HepG2 (cell line): ENCODE data around the gene EIF4G1. TPM values are rescaled to one million over a fixed set of nuclear protein-coding genes. Genes with fewer than 3 reads are reported as not detected.
A peak's percentile ranks its signal among the peaks of the same experiment; 100 is the strongest.

Source experiments
- ATAC-seq: fragments of 200-7000 bp; cut with Tn5 transposase; 3 replicates; pipeline ENCODE4 v1.9.1; 2020; ENCODE audit warnings: mild to moderate bottlenecking, moderate library complexity
- BruUV-seq: library from RNA; stranded (reverse); fragments of 400-500 nt; replicated peaks from 2 replicates; lab custom pipeline; 2021; lab: Mats Ljungman, UMichigan
- CTCF ChIA-PET: fragments of 300-600 bp; formaldehyde crosslinking; extraction: SDS; loops from one replicate; lab custom pipeline; 2021; ENCODE audit warnings: low total read pairs, inconsistent platforms, low intra/inter-chr PET ratio; lab: Yijun Ruan, JAX
- POLR2A ChIA-PET: fragments of 350-600 bp; sonication (Branson Sonifier 250); formaldehyde crosslinking; loops from one replicate; lab custom pipeline; 2020; ENCODE audit warnings: antibody characterized with exemption, inconsistent platforms; lab: Yijun Ruan, JAX
- DNase-seq: peaks from one replicate; pipeline ENCODE4 v3.0.0-alpha.2; 2015; ENCODE audit warnings: low spot score
- FAIRE-seq: peaks from 3 replicates; lab custom pipeline; 2011; peaks lifted over from hg19 to GRCh38; lab: Jason Lieb, UNC
- H2AFZ ChIP-seq: one replicate; pipeline ENCODE4 v1.6.1; 2011; ENCODE audit warnings: low read length, inconsistent platforms
- H3K27ac ChIP-seq: fragments of 300-600 bp; 3 replicates; pipeline ENCODE4 v1.8.0; 2011; ENCODE audit warnings: mixed run types, mild to moderate bottlenecking, mixed read lengths, low read length, inconsistent platforms; ENCODE audit not compliant: insufficient read depth; ENCODE audit errors: extremely low read length
- H3K27me3 ChIP-seq, 2 experiments: fragments of 200-600 bp in 1 of 2; 2 replicates in 1 of 2; 3 replicates in 1 of 2; pipeline versions ENCODE4 v1.6.0 to v1.8.0; 2011; ENCODE audit warnings: low read length in 2 of 2, mild to moderate bottlenecking in 2 of 2, moderate library complexity in 2 of 2, inconsistent platforms in 1 of 2; ENCODE audit not compliant: insufficient read depth in 2 of 2, control insufficient read depth in 1 of 2
- H3K36me3 ChIP-seq, 2 experiments: fragments of 200-600 bp in 1 of 2; replicated peaks in 1 of 2; 2 replicates in 1 of 2; 3 replicates in 1 of 2; pipeline versions ENCODE4 v1.5.1 to v1.8.0; 2011; ENCODE audit warnings: low read length in 2 of 2, inconsistent platforms in 1 of 2; ENCODE audit not compliant: insufficient read depth in 2 of 2, control insufficient read depth in 1 of 2
- H3K4me1 ChIP-seq: 2 replicates; pipeline ENCODE4 v1.5.1; 2012; ENCODE audit warnings: low read length, inconsistent platforms; ENCODE audit not compliant: insufficient read depth
- H3K4me2 ChIP-seq: 2 replicates; pipeline ENCODE4 v1.6.0; 2011; ENCODE audit warnings: low read depth, low read length, inconsistent platforms
- H3K4me3 ChIP-seq, 3 experiments: fragments of 200-600 bp in 1 of 3; sonication (generic), shearing (Covaris generic) in 1 of 3; replicated peaks in 1 of 3; 2 replicates each; pipeline ENCODE4 v1.5.1; 2011 to 2016; ENCODE audit warnings: low read length in 3 of 3, inconsistent platforms in 2 of 3, low read depth in 2 of 3, mild to moderate bottlenecking in 2 of 3, control low read depth in 1 of 3, mixed read lengths in 1 of 3; ENCODE audit not compliant: insufficient read depth in 1 of 3
- H3K79me2 ChIP-seq: one replicate; pipeline ENCODE4 v1.6.1; 2011; ENCODE audit warnings: low read length, inconsistent platforms; ENCODE audit not compliant: insufficient read depth
- H3K9ac ChIP-seq: 2 replicates; pipeline ENCODE4 v1.6.0; 2011; ENCODE audit warnings: mild to moderate bottlenecking, low read depth, low read length, inconsistent platforms; ENCODE audit not compliant: insufficient read depth
- H3K9me3 ChIP-seq: 2 replicates; pipeline ENCODE4 v1.5.1; 2012; ENCODE audit warnings: mild to moderate bottlenecking, low read length
- H4K20me1 ChIP-seq: 2 replicates; pipeline ENCODE4 v1.6.0; 2011; ENCODE audit warnings: inconsistent platforms, mild to moderate bottlenecking, low read length, moderate library complexity; ENCODE audit not compliant: insufficient read depth
- ARHGAP35 ChIP-seq: sonication (generic); formaldehyde crosslinking; IDR thresholded peaks from 2 replicates; pipeline ENCODE4 v1.9.0; 2022; ENCODE audit warnings: mild to moderate bottlenecking, inconsistent platforms, moderate library complexity, missing genetic modification reagents, borderline replicate concordance
- CERS6 ChIP-seq: sonication (generic); formaldehyde crosslinking; IDR thresholded peaks from 2 replicates; pipeline ENCODE4 v1.5.0; 2020; ENCODE audit warnings: missing genetic modification reagents
- FOXO1 ChIP-seq: sonication (generic); formaldehyde crosslinking; IDR thresholded peaks from 2 replicates; pipeline ENCODE4 v1.4.0; 2020; ENCODE audit warnings: missing genetic modification reagents
- LCORL ChIP-seq, 2 experiments: fragments of 450-650 bp in 1 of 2; sonication (generic) in 1 of 2; formaldehyde crosslinking in 1 of 2; IDR thresholded peaks; 2 replicates each; pipeline versions ENCODE4 v1.5.0 to v1.6.1; 2017 to 2020; ENCODE audit warnings: antibody characterized with exemption in 1 of 2, missing genetic modification reagents in 1 of 2
- MED8 ChIP-seq: sonication (generic); formaldehyde crosslinking; IDR thresholded peaks from 2 replicates; pipeline ENCODE4 v1.8.1; 2023; ENCODE audit warnings: mild to moderate bottlenecking, missing genetic modification reagents; ENCODE audit not compliant: insufficient replicate concordance
- MTF2 ChIP-seq: sonication (generic); formaldehyde crosslinking; IDR thresholded peaks from 2 replicates; pipeline ENCODE4 v1.5.0; 2020; ENCODE audit warnings: missing genetic modification reagents, borderline replicate concordance
- NR2F1 ChIP-seq, 2 experiments: fragments of 450-650 bp in 1 of 2; formaldehyde crosslinking in 1 of 2; IDR thresholded peaks; 2 replicates each; pipeline versions ENCODE4 v1.5.0 to v1.6.1; 2016 to 2020; ENCODE audit warnings: mild to moderate bottlenecking in 1 of 2, missing compliant biosample characterization in 1 of 2, missing genetic modification reagents in 1 of 2, moderate library complexity in 1 of 2
- NR3C1 ChIP-seq: sonication (generic); formaldehyde crosslinking; IDR thresholded peaks from 2 replicates; pipeline ENCODE4 v1.4.0; 2020; ENCODE audit warnings: missing genetic modification reagents
- REPIN1 ChIP-seq: sonication (generic); formaldehyde crosslinking; IDR thresholded peaks from 2 replicates; pipeline ENCODE4 v1.8.0; 2022; ENCODE audit warnings: missing genetic modification reagents, low read depth, mild to moderate bottlenecking, borderline replicate concordance
- SKI ChIP-seq: fragments of 450-650 bp; IDR thresholded peaks from one replicate; pipeline ENCODE4 v1.6.1; 2018; ENCODE audit warnings: mild to moderate bottlenecking; ENCODE audit not compliant: partially characterized antibody
- TP53 ChIP-seq: sonication (generic); formaldehyde crosslinking; conservative IDR thresholded peaks from 2 replicates; pipeline ENCODE4 v1.4.0; 2020; ENCODE audit warnings: missing genetic modification reagents
- ZBTB38 ChIP-seq: sonication (generic); formaldehyde crosslinking; IDR thresholded peaks from 2 replicates; pipeline ENCODE4 v1.5.1; 2020; ENCODE audit warnings: mild to moderate bottlenecking, missing genetic modification reagents
- ZBTB43 ChIP-seq: sonication (generic); formaldehyde crosslinking; conservative IDR thresholded peaks from 2 replicates; pipeline ENCODE4 v1.4.0; 2020; ENCODE audit warnings: missing genetic modification reagents
- ZC3H13 ChIP-seq: sonication (generic); formaldehyde crosslinking; IDR thresholded peaks from 2 replicates; pipeline ENCODE4 v1.8.1; 2023; ENCODE audit warnings: mild to moderate bottlenecking, missing genetic modification reagents, moderate library complexity
- ZNF20 ChIP-seq: sonication (generic); formaldehyde crosslinking; IDR thresholded peaks from 2 replicates; pipeline ENCODE4 v1.4.0; 2020; ENCODE audit warnings: mild to moderate bottlenecking, moderate library complexity, missing genetic modification reagents
- ZNF615 ChIP-seq: sonication (generic); formaldehyde crosslinking; IDR thresholded peaks from 2 replicates; pipeline ENCODE4 v1.5.0; 2020; ENCODE audit warnings: mild to moderate bottlenecking, missing genetic modification reagents, borderline replicate concordance
- ZNF619 ChIP-seq: sonication (generic); formaldehyde crosslinking; IDR thresholded peaks from 2 replicates; pipeline ENCODE4 v1.4.0; 2020; ENCODE audit warnings: mild to moderate bottlenecking, missing genetic modification reagents
- ZNF709 ChIP-seq: sonication (generic); formaldehyde crosslinking; IDR thresholded peaks from 2 replicates; pipeline ENCODE4 v1.5.0; 2020; ENCODE audit warnings: mild to moderate bottlenecking, missing genetic modification reagents
- ZNF878 ChIP-seq: sonication (generic); formaldehyde crosslinking; IDR thresholded peaks from 2 replicates; pipeline ENCODE4 v1.8.1; 2023; ENCODE audit warnings: mild to moderate bottlenecking, missing genetic modification reagents, moderate library complexity
- whole genome bisulfite sequencing: methylation state at CpG from one replicate; pipeline ENCODE4 v1.1.6; 2017; ENCODE audit warnings: low lambda C conversion rate; 5-methylcytosine and 5-hydroxymethylcytosine counted together
- in situ Hi-C: cut with HindIII; loops from 2 replicates; pipeline ENCODE4 v1.10.0; 2017; ENCODE audit warnings: low pct_unique_long_range_greater_than_20kb; ENCODE audit not compliant: extremely low pct_ligation_motif_present
- intact Hi-C: fragments of 100-400 bp; cut with micrococcal nuclease; formaldehyde crosslinking; loops from one replicate; pipeline ENCODE4 v1.10.0; 2022; ENCODE audit not compliant: unreplicated experiment
- polyA plus RNA-seq, 8 experiments: library from polyadenylated mRNA; depleted of rRNA in 3 of 8; stranded (reverse) in 7 of 8; unstranded in 1 of 8; fragments of >200 nt; fragmentation: Illumina TruSeq in 4 of 8; extraction: Trizol in 4 of 8; gene quantifications; 2 replicates each; pipeline versions ENCODE4 v1.2.1 to v1.2.3, GENCODE V29; 2011 to 2016; ENCODE audit warnings: low read depth in 4 of 8, missing spikeins in 1 of 8, mixed read lengths in 1 of 8; ENCODE audit not compliant: insufficient read depth in 1 of 8
- total RNA-seq, 5 experiments: library from RNA; depleted of rRNA; stranded (reverse); fragments of >200 nt; fragmentation: Illumina TruSeq; extraction: Trizol; gene quantifications; 2 replicates each; pipeline ENCODE4 v1.2.3, GENCODE V29; 2016; ENCODE audit warnings: low read depth in 1 of 5

EIF4G1 gene
- total and polyA plus RNA-seq, 2 of the 13 experiments (the other 11 are each of a cell fraction or from before 2014, with no cell fraction given): 208 to 213 TPM

- CTCF ChIA-PET: no interaction called here
- FAIRE-seq: peak; percentile 93
- H3K9ac ChIP-seq: peak overlapping the region; percentile 97
- peak overlapping the region; percentile 100 for H3K4me2 ChIP-seq
- in situ Hi-C loops (no loop called here), intact Hi-C loops (no loop called here)
- ATAC-seq: peak; percentile 81
- peaks cover 14 to 27% of the 10 kb centered on the region in 2 experiments for H3K36me3 ChIP-seq
- peaks cover 55% of the 10 kb centered on the region for H3K4me1 ChIP-seq
- DNase-seq: peak; percentile 98
- BruUV-seq: TSS peak; percentile 52
- no peak overlapping the region for H2AFZ ChIP-seq
- 1% methylated on average over 13 of the region's 68 CpGs for WGBS
- no peaks in the 10 kb centered on the region; a peak in 1 of 5 replicates for H3K27me3 ChIP-seq
- peak overlapping the region; percentile 97 for H3K27ac ChIP-seq
- H3K9me3 ChIP-seq: no peaks in the 10 kb centered on the region
- peak overlapping the region; percentile 93 to 96 (median 96) for H3K4me3 ChIP-seq
- POLR2A ChIA-PET: interaction anchor here (0.7 to 2.9 kb wide), 19 partner anchors 9 to 177 kb away, joined by 3 to 18 read pairs (median 4); partner anchors contain the start of genes ABCF3, CHRD and FAM131A
- peaks cover 31% of the 10 kb centered on the region for H3K79me2 ChIP-seq
- peaks cover 7% of the 10 kb centered on the region; the same call in 1 of the 2 replicates for H4K20me1 ChIP-seq
- TF ChIP-seq MTF2 (CRISPR knock-in tag): no peak; the same call in 1 of the 2 replicates
- peak; percentile 20; the same call in 1 of the 2 replicates for TF ChIP-seq ZNF709 (CRISPR knock-in tag)
- TF ChIP-seq FOXO1 (CRISPR knock-in tag): peak; percentile 41; the same call in 1 of the 2 replicates
- peak; percentile 88 for TF ChIP-seq ZNF878
- TF ChIP-seq SKI: peak; percentile 52
- 0 out of 2 replicates have a peak, but pooled peaks have one; percentile 9 for TF ChIP-seq ZBTB38
- no peak for TF ChIP-seq NR3C1
- TF ChIP-seq ZBTB43: peak; percentile 56; the same call in 1 of the 2 replicates
- TF ChIP-seq TP53 (CRISPR knock-in tag): no peak; the same call in 1 of the 2 replicates
- TF ChIP-seq ZC3H13 (CRISPR knock-in tag): peak; percentile 87
- TF ChIP-seq ARHGAP35 (CRISPR knock-in tag): peak; percentile 69; the same call in 1 of the 2 replicates
- peak; percentile 53; the same call in 1 of the 2 replicates for TF ChIP-seq ZNF615 (CRISPR knock-in tag)
- TF ChIP-seq ZNF619: no peak
- peak; percentile 30 to 83; a peak in 3 of 4 replicates for TF ChIP-seq NR2F1 (CRISPR knock-in tag; IDR thresholded peaks at IDR 0.05)
- no peak for TF ChIP-seq CERS6 (CRISPR knock-in tag)
- TF ChIP-seq LCORL (IDR thresholded peaks at IDR 0.05): no peak
- peak; percentile 86; the same call in 1 of the 2 replicates for TF ChIP-seq LCORL (CRISPR knock-in tag; IDR thresholded peaks at IDR 0.05)
- peak; percentile 75 for TF ChIP-seq MED8 (CRISPR knock-in tag)
- TF ChIP-seq ZNF20 (CRISPR knock-in tag): peak; percentile 73; the same call in 1 of the 2 replicates
- peak; percentile 95 for TF ChIP-seq REPIN1 (CRISPR knock-in tag)
These were observed 48.5 kb downstream of the EIF4G1 start for GRCh38 chr3:184362668-184363546.
